GM12878 (cell line): ENCODE measurements around the gene CLCA2.

Experiments
- CTCF ChIP-seq, 3 experiments: IDR thresholded peaks in 2 of 3; conservative IDR thresholded peaks in 1 of 3; 2 replicates each; pipeline ENCODE4 v1.5.1; 2011; ENCODE audit warnings: low read depth in 3 of 3, low read length in 3 of 3, mild to moderate bottlenecking in 3 of 3, control low read depth in 2 of 3, moderate library complexity in 2 of 3, inconsistent platforms in 1 of 3, mixed read lengths in 1 of 3; ENCODE audit not compliant: control insufficient read depth in 2 of 3, insufficient read depth in 1 of 3; ENCODE audit errors: extremely low read depth in 1 of 3
- SPI1 ChIP-seq: IDR thresholded peaks from 2 replicates; pipeline ENCODE4 v1.6.1; 2011; ENCODE audit warnings: low read depth, mild to moderate bottlenecking, low read length, moderate library complexity, borderline replicate concordance; ENCODE audit not compliant: insufficient read depth

- TF ChIP-seq CTCF (IDR thresholded peaks at IDR 0.05 in 2 of 3, conservative IDR thresholded peaks at IDR 0.05 in 1 of 3; ENCODE audit: control insufficient read depth in 2 of 3, extremely low read depth in 1 of 3, insufficient read depth in 1 of 3, low read depth in 3 of 3, low read length in 3 of 3) (no peak), SPI1 (no peak)
Measured at GRCh38 chr1:86461482-86461881, 37.5 kb downstream of the CLCA2 start.
